GM18499 (cell line): Measurements from ENCODE around the gene PRR20G.
"Not testable (repeated sequence)": the region's sequence is repeated elsewhere in the genome, so short reads cannot be mapped to it uniquely, and the experiment has no call there.

Experiments used
- ATAC-seq: cut with Tn5 transposase; IDR thresholded peaks from one replicate; pipeline ENCODE4 v1.9.1; 2021; ENCODE audit warnings: moderate number of reproducible peaks; ENCODE audit not compliant: insufficient read depth, unreplicated experiment

Gene PRR20G

DNA sequence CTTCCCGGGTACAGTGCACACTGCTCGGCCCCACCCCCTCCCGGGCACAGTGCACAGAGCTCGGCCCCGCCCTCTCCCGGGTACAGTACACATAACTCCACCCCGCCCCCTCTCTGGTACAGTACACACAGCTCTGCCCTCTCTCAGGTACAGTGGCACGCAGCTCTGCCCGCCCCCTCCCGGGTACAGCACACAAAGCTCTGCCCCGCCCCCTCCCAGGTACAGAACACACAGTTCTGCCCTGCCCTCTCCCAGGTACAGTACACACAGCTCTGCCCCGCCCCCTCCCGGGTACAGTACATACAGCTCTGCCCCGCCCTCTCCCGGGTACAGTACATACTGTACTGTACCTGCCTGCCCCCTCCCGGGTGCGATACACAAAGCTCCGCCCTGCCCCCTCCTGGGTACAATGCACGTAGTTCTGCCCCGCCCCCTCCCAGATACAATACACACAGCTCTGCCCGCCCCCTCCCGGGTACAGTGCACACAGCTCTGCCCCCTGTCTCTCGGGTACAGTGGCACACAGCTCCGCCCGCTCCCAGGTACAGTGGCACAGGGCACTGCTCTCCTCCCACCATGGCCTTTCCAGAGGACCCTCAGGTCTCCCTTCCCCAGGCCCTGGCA lies 16.4 kb upstream of the PRR20G start:
- ATAC-seq = no peak

DNA sequence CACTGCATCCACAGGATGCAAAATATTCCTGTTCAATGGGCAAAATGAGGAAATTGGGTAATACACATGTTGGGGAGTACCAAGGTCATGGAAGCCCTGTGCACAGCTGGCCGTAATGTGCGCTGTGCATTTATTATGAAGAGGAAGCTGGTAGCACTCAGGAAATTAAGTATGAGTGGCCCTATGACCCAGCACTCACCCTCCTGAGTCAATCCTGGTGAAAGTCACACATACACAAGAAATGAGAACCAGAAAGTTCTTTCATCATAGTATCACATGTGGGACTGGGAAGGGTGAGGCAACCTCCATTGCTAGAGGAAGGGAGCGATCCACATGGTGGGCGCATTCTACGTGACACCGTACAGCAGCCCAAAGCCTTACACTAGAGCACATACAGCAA lies 11.4 kb upstream of the PRR20G start:
- no peak for ATAC-seq

DNA sequence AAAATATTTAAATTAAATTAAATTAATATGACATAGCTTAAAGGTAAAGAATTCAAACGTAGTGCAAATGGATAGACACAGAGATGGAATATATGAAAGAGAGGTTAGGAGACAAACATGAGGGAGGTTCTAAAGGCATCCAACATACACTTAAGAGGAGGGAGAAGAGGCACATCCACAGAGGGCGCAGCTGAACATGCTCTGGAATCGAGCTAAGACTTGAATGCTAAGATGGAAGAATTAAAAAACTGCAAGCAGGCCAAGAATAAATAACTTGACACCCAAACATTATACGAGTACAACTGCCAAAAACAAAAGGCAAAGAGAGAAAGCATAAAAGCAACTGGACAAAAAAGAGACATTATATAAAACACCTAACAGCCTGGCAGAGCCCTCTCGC lies 9.1 kb upstream of the PRR20G start:
- ATAC-seq = no peak

DNA sequence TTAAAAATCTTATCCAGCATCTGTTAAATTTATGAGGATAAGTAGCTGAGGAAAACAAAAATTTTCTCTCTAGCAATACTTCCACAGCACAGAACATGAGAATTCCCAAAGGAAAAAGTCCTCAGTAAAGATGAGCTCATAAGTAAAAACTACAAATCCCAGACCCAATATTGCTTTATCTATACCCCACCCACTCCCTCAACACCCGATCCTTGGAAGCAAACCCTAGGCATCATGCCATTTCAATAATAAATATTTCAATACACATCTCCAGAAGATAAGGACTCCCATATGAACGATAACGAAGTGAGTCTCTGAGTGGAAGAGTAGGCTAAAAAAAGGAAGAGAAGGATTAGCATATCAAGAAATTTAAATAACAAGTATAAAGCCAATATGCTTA lies 8.3 kb upstream of the PRR20G start:
- ATAC-seq = no peak

DNA sequence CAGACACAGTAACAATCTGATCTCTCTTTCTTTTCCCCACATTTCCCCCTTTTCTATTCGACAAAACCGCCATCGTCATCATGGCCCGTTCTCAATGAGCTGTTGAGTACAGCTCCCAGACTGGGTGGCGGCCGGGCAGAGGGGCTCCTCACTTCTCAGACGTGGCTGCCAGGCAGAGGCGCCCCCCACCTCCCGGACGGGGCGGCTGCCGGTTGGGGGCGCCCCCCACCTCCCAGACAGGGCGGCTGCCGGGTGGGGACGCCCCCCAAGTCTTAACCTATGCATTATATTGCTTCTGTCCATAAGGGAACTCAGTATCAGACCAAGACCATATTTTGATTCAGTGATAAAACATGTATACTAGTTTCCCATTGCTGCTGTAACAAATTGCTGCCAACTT lies 5.8 kb upstream of the PRR20G start:
- not testable (repeated sequence) for ATAC-seq

DNA sequence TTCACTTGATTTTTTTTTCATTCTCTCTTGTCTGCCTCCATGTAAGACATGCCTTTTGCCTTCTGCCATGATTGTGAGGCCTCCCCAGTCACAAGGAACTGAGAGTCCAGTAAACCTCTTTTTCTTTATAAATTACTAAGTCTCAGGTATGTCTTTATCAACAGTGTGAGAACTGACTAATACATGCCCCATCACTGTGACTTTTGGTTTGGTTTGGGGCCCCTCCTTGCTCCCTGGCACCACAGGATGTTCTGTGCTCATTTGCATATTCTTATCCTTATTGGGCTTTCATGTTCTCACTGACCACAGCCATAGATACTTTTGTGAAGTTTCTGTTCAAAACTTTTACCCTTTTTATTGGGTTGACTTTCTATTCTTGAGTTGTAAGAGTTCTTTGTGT lies 3.8 kb upstream of the PRR20G start:
- ATAC-seq = no peak

DNA sequence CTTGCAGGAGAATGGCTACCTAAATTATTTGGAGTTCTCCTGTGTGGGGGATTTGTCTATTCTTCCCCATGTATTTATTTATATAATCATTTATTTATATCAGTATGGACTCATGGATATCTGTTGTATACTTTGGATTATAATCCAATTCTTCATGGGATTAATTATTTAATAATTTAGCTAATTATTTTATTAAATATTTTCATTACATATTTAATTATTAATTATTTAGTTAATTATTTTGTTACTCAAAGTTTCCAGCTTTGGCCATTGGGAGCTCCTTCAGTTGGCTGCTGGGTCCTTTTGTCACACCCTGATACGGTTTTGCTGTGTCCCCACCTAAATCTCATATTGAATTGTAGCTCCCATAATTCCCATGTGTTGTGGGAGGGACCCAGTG lies 3.3 kb upstream of the PRR20G start:
- ATAC-seq = no peak

DNA sequence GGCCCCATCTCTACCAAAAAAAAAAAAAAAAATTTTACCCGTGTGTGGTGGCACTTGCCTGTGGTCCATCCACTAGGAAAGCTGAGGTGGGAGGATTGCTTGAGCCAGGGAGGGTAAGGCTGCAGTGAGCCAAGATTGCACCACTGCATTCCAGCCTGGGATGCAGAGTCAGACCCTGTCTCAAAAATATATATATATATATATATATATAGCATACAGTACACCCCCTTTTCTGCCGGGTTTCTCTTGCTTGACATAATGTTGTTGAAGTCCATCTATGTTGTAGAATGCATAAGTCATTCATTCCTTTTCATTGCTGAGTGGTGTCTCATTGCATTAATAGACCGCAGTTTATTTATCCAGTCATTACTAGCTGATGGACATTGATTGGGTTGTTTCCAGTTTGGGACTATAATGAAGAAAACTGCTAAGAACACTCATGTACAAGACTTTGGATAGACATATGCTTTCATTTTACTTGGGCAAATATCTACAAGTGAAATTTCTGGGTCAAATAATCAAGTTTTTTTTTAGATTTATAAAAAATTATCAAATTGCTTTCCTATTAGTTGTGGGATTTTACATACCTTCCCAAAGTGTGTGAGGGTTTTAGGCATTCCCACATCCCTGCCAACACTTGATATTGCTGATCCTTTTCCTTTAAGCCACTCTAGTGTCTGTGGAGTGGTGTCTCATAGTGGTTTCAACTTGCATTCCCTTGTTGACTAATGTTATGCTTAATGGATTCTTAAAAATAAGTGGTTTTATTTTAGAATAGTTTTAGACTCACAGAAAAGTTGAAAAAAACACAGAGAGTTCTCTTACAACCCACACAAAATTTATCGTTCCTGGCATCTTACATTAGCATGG lies 2.1 kb upstream of the PRR20G start:
- no peak for ATAC-seq

DNA sequence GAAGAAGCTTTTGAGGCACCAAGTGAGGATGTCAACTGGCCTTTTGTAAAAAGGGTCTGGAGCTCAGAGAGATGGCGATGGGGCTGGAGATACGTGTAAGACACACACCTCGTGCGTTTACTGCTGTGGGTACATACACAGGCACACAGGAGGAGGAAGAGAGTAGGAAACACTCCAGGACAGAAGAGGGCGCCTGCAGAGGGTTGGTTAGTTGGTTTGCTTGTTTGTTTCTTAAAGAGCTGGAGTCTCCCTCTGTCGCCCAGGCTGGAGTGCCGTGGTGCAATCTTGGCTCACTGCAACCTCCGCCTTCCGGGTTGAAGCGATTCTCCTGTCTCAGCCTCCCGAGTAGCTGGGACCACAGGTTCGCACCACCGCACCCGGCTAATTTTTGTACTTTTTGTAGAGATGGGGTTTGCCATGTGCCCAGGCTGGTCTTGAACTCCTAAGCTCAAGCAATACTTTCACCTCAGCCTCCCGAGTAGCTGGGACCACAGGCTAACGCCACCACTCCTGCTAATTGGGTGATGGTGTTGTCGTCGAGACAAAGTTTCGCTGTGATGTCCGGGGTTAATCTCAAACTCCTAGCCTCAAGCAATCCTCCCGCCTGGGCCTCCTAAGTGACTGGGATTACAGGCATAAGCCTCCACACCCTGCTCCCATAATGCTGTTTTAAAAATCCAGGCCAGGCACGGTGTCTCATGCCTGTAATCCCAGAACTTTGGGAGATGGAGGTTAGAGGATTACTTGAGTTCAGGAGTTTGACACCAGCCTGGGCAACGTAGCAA lies 1.3 kb upstream of the PRR20G start:
- ATAC-seq = no peak

DNA sequence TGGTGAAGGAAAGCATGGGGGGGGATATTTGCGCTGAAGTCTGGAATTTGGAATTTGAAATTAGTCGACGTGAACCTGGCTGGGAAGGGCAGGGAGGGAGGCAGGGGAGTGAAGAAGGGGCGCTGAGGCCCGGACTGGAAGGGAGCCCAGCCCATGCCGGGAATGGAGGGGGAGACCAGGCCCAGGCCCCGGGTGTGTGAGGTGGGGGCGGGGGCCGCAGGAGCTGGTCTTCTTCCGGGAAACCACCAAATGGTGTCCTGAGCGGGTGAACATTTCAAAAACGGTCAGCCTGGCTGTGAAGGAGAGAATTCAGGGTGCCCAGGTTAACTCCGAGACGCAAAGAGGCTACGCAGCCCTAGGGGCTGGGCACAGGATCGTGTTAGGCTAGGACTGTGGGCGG lies 497 bp upstream of the PRR20G start:
- no peak for ATAC-seq

DNA sequence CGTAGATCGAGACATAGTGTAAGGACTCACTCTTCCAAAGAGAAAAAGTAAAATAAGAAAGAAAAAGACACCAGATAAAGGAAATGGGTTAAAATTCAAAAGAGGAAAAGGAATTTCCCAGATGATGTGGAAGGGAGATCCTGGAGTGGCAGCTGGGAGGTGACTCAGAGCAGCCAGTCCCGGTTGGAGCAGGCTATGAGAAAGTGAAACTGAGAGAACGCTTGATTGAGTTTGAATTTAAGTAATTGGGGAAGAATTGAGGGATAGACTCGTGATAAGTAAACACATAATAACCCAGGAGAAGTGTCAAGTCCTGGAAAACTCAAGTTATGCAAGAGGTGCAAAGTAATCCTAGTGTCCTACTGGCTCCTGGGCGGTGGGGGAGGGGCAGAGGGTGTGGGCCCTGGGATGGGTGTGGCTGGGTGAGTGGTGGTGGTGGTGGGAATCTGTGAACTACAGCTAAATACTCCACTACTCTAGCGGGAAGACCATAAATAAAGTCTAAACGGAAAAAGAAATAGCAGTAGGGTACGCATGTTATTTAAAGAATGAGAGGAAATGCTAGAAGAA lies 1.2 kb downstream of the PRR20G start:
- ATAC-seq = no peak

DNA sequence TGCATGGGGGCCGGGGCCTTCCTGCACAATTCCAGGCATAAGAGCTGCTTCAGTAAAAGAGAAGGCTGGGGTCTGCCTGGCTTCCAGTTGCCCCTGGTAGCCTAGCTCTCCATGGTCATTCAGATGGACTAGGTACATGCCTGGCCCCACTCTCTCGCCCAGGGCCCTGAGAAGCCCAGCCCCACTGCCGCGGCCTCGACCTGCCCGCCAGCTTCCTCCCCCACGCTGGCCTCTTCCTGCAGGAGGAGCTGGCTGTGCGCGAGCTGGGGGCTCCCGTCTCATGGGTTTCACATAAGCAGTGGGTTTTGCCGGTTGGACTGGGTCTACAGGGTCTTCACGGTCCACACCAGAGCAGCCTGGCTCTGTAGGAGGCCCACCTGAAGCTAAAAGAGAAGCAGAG lies 3.6 kb downstream of the PRR20G start:
- ATAC-seq = no peak

DNA sequence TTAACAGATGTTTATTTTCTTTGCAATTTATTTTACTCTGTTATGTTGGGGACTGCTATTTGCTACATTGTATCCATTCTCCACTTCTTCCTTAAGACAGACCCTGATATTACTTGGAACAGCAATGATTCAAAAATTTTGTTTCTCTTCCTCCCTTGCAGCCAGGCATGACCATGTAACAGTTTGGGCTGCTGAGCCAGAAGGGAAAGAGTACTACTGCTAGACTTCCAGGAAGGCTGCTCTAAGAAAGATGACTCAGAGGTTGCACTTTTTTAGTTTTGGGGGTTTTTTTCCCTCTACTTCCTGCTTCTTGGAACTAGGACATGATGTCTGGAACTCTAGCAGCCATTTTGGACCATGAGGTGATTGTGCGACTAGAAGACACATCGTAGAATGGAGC lies 10.3 kb downstream of the PRR20G start:
- ATAC-seq = no peak

DNA sequence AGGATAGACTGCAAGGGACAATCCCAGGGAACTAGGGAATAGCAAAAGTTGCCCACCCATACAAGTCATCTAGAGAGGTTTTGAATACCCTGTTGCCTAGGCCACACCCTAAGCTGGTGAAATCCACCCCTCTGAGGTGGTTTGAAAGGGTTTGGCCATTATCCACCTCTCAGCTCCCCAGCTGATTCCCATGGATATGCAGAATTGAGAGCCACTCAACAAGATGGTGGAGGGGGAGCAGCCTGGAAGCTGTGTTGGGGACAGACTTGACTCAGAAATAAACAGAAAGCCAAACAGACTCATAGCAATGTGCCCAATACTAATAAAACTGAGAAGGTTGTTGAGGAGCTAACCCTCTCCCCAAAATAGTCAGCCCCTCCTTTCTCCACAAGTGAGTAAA lies 10.9 kb downstream of the PRR20G start:
- no peak for ATAC-seq

DNA sequence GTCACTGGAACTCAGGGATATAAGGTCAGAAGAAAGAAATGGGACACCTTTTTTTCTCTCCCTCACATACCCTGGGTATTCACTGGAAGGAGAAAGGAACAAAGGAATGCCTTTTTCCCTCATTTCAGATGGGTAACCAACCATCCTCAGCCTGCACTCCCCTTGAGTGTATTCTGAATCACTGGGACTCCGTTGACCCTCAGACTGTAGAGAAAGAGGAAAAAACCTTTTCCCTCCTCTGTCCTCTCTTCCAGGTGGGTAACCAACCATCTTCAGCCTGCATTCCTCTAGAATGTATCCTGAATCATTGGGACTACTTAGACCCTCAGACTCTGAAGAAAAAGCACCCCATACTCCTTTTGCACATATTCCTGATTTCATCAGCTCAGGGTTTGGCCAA lies 11.4 kb downstream of the PRR20G start:
- ATAC-seq = no peak

DNA sequence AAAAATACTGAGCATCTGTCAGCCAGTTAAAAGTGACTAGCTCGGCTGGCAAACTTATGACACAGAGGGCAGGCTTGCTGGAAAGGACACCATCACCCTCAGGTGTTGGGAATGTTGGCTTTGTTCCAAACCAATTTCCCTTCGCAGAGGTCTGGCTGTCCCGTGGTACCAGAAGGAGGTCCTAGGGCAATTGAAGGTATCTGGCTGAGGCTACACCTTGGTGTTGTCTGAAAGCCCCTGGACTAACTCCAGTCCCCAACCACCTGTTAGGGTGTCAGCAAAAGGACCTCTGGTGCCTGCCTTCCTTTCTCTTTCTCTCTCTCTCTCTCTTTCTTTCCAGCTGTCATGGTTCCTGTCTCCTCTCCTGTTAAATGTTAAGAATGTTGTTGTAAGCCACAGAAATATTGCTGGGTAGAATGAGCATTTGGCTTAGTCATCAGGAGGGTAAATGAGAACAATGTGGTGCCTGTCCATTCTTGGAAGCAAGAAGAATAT lies 12.5 kb downstream of the PRR20G start:
- no peak for ATAC-seq

DNA sequence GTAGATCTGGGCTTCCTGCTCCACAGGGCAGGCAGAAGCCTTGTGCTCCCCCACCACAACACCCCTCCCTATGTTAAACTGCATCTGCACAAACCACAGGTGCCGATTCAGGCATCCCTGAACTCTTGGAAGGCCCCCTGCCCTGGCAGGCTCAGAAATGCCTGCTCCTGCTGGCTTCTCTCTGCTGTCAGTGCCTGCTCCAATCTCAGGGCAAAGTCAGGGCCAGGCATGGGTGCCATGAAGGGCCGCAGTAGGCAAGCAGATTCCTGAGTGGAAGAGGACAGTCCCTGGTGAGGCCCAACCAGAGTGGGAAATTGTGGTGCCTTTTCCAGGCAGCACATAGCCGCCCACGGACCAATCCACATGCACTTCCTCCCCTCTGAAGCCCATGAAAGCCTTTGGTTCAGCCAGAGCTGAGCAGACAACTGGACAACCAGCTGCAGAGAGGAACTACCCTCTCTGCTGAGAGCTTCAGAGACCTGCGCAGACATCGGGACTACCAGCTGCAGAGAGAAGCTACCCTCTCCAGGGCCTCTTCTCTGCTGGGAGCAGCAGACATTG lies 13.6 kb downstream of the PRR20G start:
- no peak for ATAC-seq

DNA sequence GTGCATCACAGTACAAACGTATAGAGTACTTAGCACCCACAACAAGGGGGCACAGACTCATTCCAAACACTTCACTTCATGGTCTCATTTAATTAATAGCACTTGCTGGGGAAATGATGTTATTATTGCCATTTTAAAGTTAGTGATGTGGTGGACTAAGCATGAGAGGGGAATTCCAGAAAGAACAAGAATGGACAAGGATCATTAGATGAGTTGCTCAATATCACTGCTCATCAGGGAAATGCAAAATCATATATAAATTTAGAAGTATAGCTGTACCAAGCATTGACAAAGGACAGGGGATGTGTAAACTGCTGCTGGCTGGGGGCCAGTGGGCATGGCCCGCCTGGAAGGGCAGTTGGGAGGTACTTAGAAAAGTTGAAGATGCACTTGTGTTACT lies 14.6 kb downstream of the PRR20G start:
- no peak for ATAC-seq

DNA sequence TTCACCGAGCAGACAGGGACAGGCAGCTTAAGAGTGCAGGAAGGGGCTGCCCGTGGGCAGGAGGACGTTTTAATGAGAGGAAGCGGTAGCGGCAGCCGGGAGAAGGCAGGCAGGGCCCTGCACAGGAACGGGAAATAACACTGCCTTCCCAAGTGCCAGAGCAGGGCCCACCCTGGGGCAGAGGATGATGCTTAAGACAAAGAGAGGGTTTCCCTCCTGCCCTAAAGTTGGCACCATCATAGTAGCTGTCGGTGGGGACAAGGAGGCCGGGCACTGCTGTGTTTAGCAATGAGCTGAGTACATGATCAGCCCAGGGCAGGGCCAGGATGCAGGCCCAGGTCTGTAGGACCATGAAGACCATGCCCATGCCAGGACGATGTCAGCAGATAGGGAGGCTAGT lies 21.7 kb downstream of the PRR20G start:
- ATAC-seq = no peak

DNA sequence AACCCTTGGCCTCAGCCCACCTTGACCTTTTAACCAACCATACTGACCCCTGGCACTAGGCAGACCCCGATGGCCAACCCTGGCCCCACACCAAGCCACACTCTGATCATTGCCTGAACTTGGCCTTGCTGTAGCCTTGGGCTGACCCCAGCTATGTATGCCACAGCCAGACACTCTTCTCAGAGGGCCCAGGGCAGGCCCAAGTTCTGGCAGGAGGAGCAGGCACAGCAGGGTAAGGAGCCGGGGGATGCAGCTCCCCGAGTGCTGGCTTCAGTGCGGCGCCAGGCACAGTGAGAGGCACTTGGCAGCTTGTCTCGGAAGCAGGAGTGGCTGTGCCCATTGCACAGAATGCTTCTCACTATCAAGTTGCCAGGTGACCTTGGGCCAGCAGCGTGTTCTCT lies 22.3 kb downstream of the PRR20G start:
- ATAC-seq = no peak
